BE2C (cell line): ENCODE measurements around the gene CD320.

ENCODE experiments used
- DNase-seq: peaks from one replicate; pipeline ENCODE4 v3.0.0-alpha.2; 2020
- H3K27me3 ChIP-seq: fragments of 250-450 bp; sonication (Bioruptor Pico); 2 replicates; pipeline ENCODE4 v1.5.1; 2020; ENCODE audit warnings: mild to moderate bottlenecking
- H3K36me3 ChIP-seq: fragments of 250-450 bp; sonication (Bioruptor Pico); 2 replicates; pipeline ENCODE4 v1.5.1; 2020; ENCODE audit warnings: mild to moderate bottlenecking
- H3K4me1 ChIP-seq: fragments of 250-450 bp; sonication (Bioruptor Pico); 2 replicates; pipeline ENCODE4 v1.5.1; 2020
- H3K4me3 ChIP-seq: 2 replicates; pipeline ENCODE4 v1.5.1; 2011; ENCODE audit warnings: low read depth, low read length
- H3K9me3 ChIP-seq: fragments of 250-450 bp; sonication (Bioruptor Pico); 2 replicates; pipeline ENCODE4 v1.5.1; 2020
- CTCF ChIP-seq: IDR thresholded peaks from 2 replicates; pipeline ENCODE4 v1.5.1; 2012; ENCODE audit warnings: mild to moderate bottlenecking, low read depth, low read length

CD320 gene

GRCh38 chr19:8256276-8257051, 51.7 kb downstream of the CD320 start:
- no peak for DNase-seq
- no peak for TF ChIP-seq CTCF
- Histone ChIP-seq H3K4me1 (no peaks in the 10 kb centered on the region), H3K27me3 (no peaks in the 10 kb centered on the region), H3K9me3 (no peaks in the 10 kb centered on the region; the same call in 1 of the 2 replicates), H3K4me3 (no peak overlapping the region), H3K36me3 (no peaks in the 10 kb centered on the region)

GRCh38 chr19:8255426-8256125, 52.6 kb downstream of the CD320 start:
- Histone ChIP-seq H3K9me3 (no peaks in the 10 kb centered on the region; the same call in 1 of the 2 replicates), H3K27me3 (no peaks in the 10 kb centered on the region), H3K4me3 (no peak overlapping the region), H3K4me1 (no peaks in the 10 kb centered on the region), H3K36me3 (no peaks in the 10 kb centered on the region)
- DNase-seq = no peak
- no peak for TF ChIP-seq CTCF

DNA sequence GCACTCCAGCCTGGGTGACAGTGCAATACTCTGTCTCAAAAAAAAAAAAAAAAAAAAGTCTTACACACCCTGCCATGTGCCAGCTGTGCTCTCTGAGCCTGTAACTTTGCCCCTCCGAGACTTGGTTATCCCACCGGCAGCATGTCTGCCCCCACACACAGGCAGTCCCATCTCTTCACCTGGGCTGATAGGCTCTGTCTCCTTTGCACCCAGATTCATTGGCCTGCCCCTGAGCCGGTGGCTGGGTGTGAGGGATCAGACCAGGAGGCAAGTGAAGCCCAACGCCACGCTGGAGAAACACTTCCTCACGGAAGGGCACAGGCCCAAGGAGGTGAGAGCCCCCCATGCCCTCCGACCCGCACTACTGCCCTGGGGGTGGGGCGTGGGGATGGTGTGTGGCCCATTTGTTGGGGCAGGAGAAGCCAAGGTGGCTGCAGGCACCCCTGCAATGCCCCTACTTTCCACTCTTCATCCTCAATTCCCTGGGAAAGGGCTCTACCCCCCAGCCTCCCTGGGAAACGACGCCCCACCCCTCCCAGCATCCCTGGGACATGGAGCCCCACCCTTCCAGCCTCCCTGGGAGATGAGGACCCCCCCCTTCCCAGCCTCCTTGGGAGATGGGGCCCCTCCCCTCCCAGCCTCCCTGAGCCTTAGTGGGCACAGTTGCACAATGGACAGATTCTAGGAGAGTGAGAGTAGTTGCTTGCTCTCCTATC, 53.7 kb downstream of the CD320 start:
- H3K4me1 ChIP-seq = no peaks in the 10 kb centered on the region
- no peak overlapping the region for H3K4me3 ChIP-seq
- H3K27me3 ChIP-seq = no peaks in the 10 kb centered on the region
- no peak for TF ChIP-seq CTCF
- H3K36me3 ChIP-seq = no peaks in the 10 kb centered on the region
- no peaks in the 10 kb centered on the region; the same call in 1 of the 2 replicates for H3K9me3 ChIP-seq
- DNase-seq = no peak

GRCh38 chr19:8253678-8254077, 54.5 kb downstream of the CD320 start:
- no peak for DNase-seq
- TF ChIP-seq CTCF = no peak
- Histone ChIP-seq H3K4me3 (no peak overlapping the region), H3K4me1 (no peaks in the 10 kb centered on the region), H3K27me3 (no peaks in the 10 kb centered on the region), H3K9me3 (no peaks in the 10 kb centered on the region; the same call in 1 of the 2 replicates), H3K36me3 (no peaks in the 10 kb centered on the region)

DNA sequence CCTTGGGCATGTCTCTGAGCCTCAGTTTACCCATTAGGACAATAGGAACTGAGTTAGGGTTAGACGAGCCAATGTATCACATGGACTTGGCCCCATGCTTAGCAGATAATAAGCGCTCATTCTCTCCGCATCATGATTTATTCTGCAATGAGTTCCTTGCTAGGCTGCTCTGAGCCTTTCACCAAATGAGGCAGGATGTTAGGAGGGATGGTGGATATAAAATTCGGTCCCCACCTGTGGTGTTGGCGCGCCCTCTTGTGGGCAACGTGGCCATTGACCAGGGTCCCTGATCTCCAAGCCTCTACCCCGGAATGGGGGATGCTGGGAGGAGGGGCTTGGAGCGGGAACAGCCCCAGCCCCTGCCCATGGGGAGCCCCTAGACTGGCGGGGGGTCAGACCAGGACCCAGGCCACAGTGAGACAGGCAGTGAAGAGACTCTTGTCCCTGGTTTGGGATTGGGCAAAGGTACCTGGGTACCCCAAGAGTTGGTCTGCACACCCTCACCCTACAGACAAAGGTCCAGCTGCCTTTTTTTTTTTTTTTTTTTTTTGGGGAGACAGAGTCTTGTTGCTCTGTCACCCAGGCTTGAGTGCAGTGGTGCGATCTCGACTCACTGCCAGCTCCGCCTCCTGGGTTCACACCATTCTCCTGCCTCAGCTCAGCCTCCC, 55.1 kb downstream of the CD320 start:
- DNase-seq = peak; percentile 86
- Histone ChIP-seq H3K36me3 (no peaks in the 10 kb centered on the region), H3K4me3 (no peak overlapping the region), H3K4me1 (no peaks in the 10 kb centered on the region), H3K27me3 (no peaks in the 10 kb centered on the region), H3K9me3 (no peaks in the 10 kb centered on the region; the same call in 1 of the 2 replicates)
- peak; percentile 93 for TF ChIP-seq CTCF
